A549 (cell line): ENCODE results near the gene TTLL11. TPM values are rescaled to one million over a fixed set of nuclear protein-coding genes. Genes with fewer than 3 reads are reported as not detected.

Experiments used
- ATAC-seq, 2 experiments: fragments of 200-7000 bp in 1 of 2; fragments of >200 bp in 1 of 2; cut with Nextera tagmentation in 1 of 2; cut with Tn5 transposase in 1 of 2; 3 replicates each; pipeline versions ENCODE4 v1.8.0 to v1.9.1; 2018 to 2020; ENCODE audit warnings: mild to moderate bottlenecking in 1 of 2, moderate library complexity in 1 of 2
- CTCF ChIA-PET: fragments of 300-600 bp; sonication (Branson Sonifier 250); formaldehyde crosslinking; extraction: SDS; loops from one replicate; lab custom pipeline; 2021; ENCODE audit warnings: antibody characterized with exemption, inconsistent platforms; lab: Yijun Ruan, JAX
- POLR2A ChIA-PET: fragments of 350-600 bp; formaldehyde crosslinking; extraction: SDS; loops from one replicate; lab custom pipeline; 2021; ENCODE audit warnings: antibody characterized with exemption, inconsistent platforms; lab: Yijun Ruan, JAX
- DNase-seq, 2 experiments: peaks; one replicate each; pipeline versions ENCODE4 v3.0.0 to v3.0.0-alpha.2; 2011 to 2016; ENCODE audit warnings: low read depth in 1 of 2, low spot score in 1 of 2
- FAIRE-seq: peaks from 2 replicates; lab custom pipeline; 2011; peaks lifted over from hg19 to GRCh38; lab: Jason Lieb, UNC
- H3K27ac ChIP-seq, 2 experiments: fragments of >200 bp; sonication (Bioruptor Twin); formaldehyde crosslinking; 3 replicates each; pipeline ENCODE4 v1.5.1; 2016 to 2017
- H3K4me1 ChIP-seq: fragments of >200 bp; sonication (Bioruptor Twin); formaldehyde crosslinking; 3 replicates; pipeline ENCODE4 v1.6.1; 2016
- H3K4me2 ChIP-seq: fragments of >200 bp; sonication (Bioruptor Twin); formaldehyde crosslinking; 3 replicates; pipeline ENCODE4 v1.6.1; 2016
- H3K4me3 ChIP-seq: fragments of >200 bp; sonication (Bioruptor Twin); formaldehyde crosslinking; 3 replicates; pipeline ENCODE4 v1.5.1; 2016
- H3K9me3 ChIP-seq: fragments of >200 bp; sonication (Bioruptor Twin); formaldehyde crosslinking; 3 replicates; pipeline ENCODE4 v1.6.1; 2016
- BCL3 ChIP-seq: fragments of >200 bp; sonication (Bioruptor Twin); formaldehyde crosslinking; IDR thresholded peaks from 3 replicates; pipeline ENCODE4 v1.6.1; 2016
- BHLHE40 ChIP-seq: IDR thresholded peaks from 2 replicates; pipeline ENCODE4 v1.6.1; 2012; ENCODE audit warnings: low read depth, low read length, inconsistent platforms
- CTCF ChIP-seq: fragments of >200 bp; sonication (Bioruptor Twin); formaldehyde crosslinking; IDR thresholded peaks from 3 replicates; pipeline ENCODE4 v1.5.1; 2016
- E2F6 ChIP-seq: IDR thresholded peaks from 2 replicates; pipeline ENCODE4 v1.6.1; 2012; ENCODE audit warnings: low read depth, borderline replicate concordance
- EHF ChIP-seq: fragments of 250-450 bp; sonication (Bioruptor Pico); IDR thresholded peaks from 2 replicates; pipeline ENCODE4 v1.5.0; 2020; ENCODE audit warnings: mild to moderate bottlenecking
- EHMT2 ChIP-seq: fragments of 200-600 bp; sonication (generic); IDR thresholded peaks from 2 replicates; pipeline ENCODE4 v1.6.1; 2016; ENCODE audit warnings: antibody characterized with exemption, low read depth, mild to moderate bottlenecking, moderate library complexity
- ELK1 ChIP-seq: fragments of 150-350 bp; IDR thresholded peaks from 2 replicates; pipeline ENCODE4 v1.6.1; 2014; ENCODE audit warnings: low read depth, mild to moderate bottlenecking, low read length
- FOXS1 ChIP-seq: fragments of 250-450 bp; sonication (Bioruptor Pico); IDR thresholded peaks from 2 replicates; pipeline ENCODE4 v1.5.0; 2020; ENCODE audit warnings: mild to moderate bottlenecking, moderate library complexity
- HEYL ChIP-seq: fragments of 250-450 bp; sonication (Bioruptor Pico); IDR thresholded peaks from 2 replicates; pipeline ENCODE4 v1.8.0; 2021; ENCODE audit warnings: mild to moderate bottlenecking, moderate library complexity
- HOXB13 ChIP-seq: fragments of 250-450 bp; sonication (Bioruptor Pico); IDR thresholded peaks from 2 replicates; pipeline ENCODE4 v1.5.0; 2020; ENCODE audit warnings: low read depth, mild to moderate bottlenecking, moderate library complexity
- JUNB ChIP-seq: fragments of >200 bp; sonication (Bioruptor Twin); formaldehyde crosslinking; IDR thresholded peaks from 2 replicates; pipeline ENCODE4 v1.6.1; 2016
- MAFK ChIP-seq: fragments of 450-650 bp; IDR thresholded peaks from 2 replicates; pipeline ENCODE4 v1.6.1; 2014; ENCODE audit not compliant: partially characterized antibody
- MYC ChIP-seq: IDR thresholded peaks from 2 replicates; pipeline ENCODE4 v1.6.1; 2012; ENCODE audit warnings: mild to moderate bottlenecking, inconsistent platforms, low read length, improper control_type of control experiment, borderline replicate concordance
- NPAS2 ChIP-seq: fragments of 250-450 bp; sonication (Bioruptor Pico); IDR thresholded peaks from 2 replicates; pipeline ENCODE4 v1.8.0; 2022; ENCODE audit warnings: mild to moderate bottlenecking, moderate library complexity, borderline replicate concordance
- PBX3 ChIP-seq: IDR thresholded peaks from 2 replicates; pipeline ENCODE4 v1.6.1; 2012
- POLR2A ChIP-seq: IDR thresholded peaks from 2 replicates; pipeline ENCODE4 v1.6.1; 2012; ENCODE audit warnings: mild to moderate bottlenecking, low read length
- POLR2AphosphoS2 ChIP-seq: conservative IDR thresholded peaks from 2 replicates; pipeline ENCODE4 v1.6.1; 2012; ENCODE audit warnings: low read length, improper control_type of control experiment, inconsistent platforms
- RAD21 ChIP-seq, 2 experiments: fragments of >200 bp in 1 of 2; sonication (Bioruptor Twin) in 1 of 2; formaldehyde crosslinking in 1 of 2; IDR thresholded peaks in 1 of 2; conservative IDR thresholded peaks in 1 of 2; 2 replicates in 1 of 2; 3 replicates in 1 of 2; pipeline ENCODE4 v1.6.1; 2012 to 2018; ENCODE audit warnings: inconsistent platforms in 1 of 2
- RARB ChIP-seq: fragments of 250-450 bp; sonication (Bioruptor Pico); IDR thresholded peaks from 2 replicates; pipeline ENCODE4 v1.8.0; 2021; ENCODE audit warnings: mild to moderate bottlenecking, moderate library complexity
- USF2 ChIP-seq: fragments of 450-650 bp; IDR thresholded peaks from 2 replicates; pipeline ENCODE4 v1.6.1; 2014; ENCODE audit warnings: antibody characterized with exemption
- ZC3H11A ChIP-seq: fragments of 450-650 bp; IDR thresholded peaks from 2 replicates; pipeline ENCODE4 v1.6.1; 2014; ENCODE audit warnings: antibody characterized with exemption, mild to moderate bottlenecking
- ZFP36 ChIP-seq: fragments of 450-650 bp; IDR thresholded peaks from 2 replicates; pipeline ENCODE4 v1.6.1; 2014; ENCODE audit warnings: borderline replicate concordance; ENCODE audit not compliant: partially characterized antibody
- WGBS: methylation state at CpG from one replicate; pipeline ENCODE4 v1.1.6; 2017; ENCODE audit errors: missing lambda C conversion rate; 5-methylcytosine and 5-hydroxymethylcytosine counted together
- polyA plus RNA-seq, 4 experiments: library from polyadenylated mRNA; depleted of rRNA in 3 of 4; stranded (reverse); fragments of >200 nt; fragmentation: RNase III in 1 of 4; extraction: RNeasy Plus Mini Kit Qiagen cat#74134 plus additional on column Dnase treatment in 1 of 4; gene quantifications; 2 replicates in 3 of 4; 3 replicates in 1 of 4; pipeline ENCODE4 v1.2.3, GENCODE V29; 2011 to 2017

Gene TTLL11
- polyA plus RNA-seq, 2 of the 4 experiments (the other 2 are of a cell fraction): 1.8 to 2.6 TPM

- DNase-seq (no peak), FAIRE-seq (no peak), ATAC-seq (no peak)
- H3K4me1 ChIP-seq: no peaks in the 10 kb centered on the region
- ChIA-PET POLR2A (interaction anchor here (0.8 kb wide), 1 partner anchor 131 kb away, joined by 3 read pairs; the partner anchor contains the start of genes MRRF and RBM18), CTCF (interaction anchor here (0.6 to 6.2 kb wide), 7 partner anchors 10 to 677 kb away, joined by 3 to 86 read pairs (median 5); no protein-coding TSS in a partner anchor)
- TF ChIP-seq MAFK: no peak
- no peak for TF ChIP-seq ELK1
- no peak for TF ChIP-seq BCL3
- no peak for TF ChIP-seq HEYL (CRISPR knock-in tag)
- TF ChIP-seq ZC3H11A: no peak
- TF ChIP-seq E2F6: no peak
- 78% methylated on average over 12 of the region's 12 CpGs for WGBS
- H3K4me3 ChIP-seq: no peak overlapping the region
- no peak overlapping the region for H3K4me2 ChIP-seq
- no peak overlapping the region for H3K27ac ChIP-seq
- H3K9me3 ChIP-seq: no peaks in the 10 kb centered on the region
These were observed 40.3 kb upstream of the TTLL11 start for GRCh38 chr9:122133263-122133983.

GRCh38 chr9:122132539-122132938 is 39.4 kb upstream of the TTLL11 start:
- ATAC-seq (no peak), FAIRE-seq (no peak), DNase-seq (no peak)
- ChIA-PET CTCF (interaction anchor here (0.6 to 6.2 kb wide), 6 partner anchors 9 to 678 kb away, joined by 3 to 86 read pairs (median 5); no protein-coding TSS in a partner anchor), POLR2A (no interaction called here)
- 73% methylated on average over 4 of the region's 4 CpGs for WGBS
- Histone ChIP-seq H3K4me3 (no peak overlapping the region), H3K9me3 (no peaks in the 10 kb centered on the region), H3K4me1 (no peaks in the 10 kb centered on the region), H3K27ac (no peak overlapping the region), H3K4me2 (no peak overlapping the region)
- no peak for TF ChIP-seq BHLHE40
- no peak for TF ChIP-seq EHMT2
- TF ChIP-seq ZFP36: no peak
- TF ChIP-seq POLR2AphosphoS2: no peak
- no peak for TF ChIP-seq JUNB
- TF ChIP-seq ZC3H11A: no peak
- TF ChIP-seq HEYL (CRISPR knock-in tag): no peak
- TF ChIP-seq MAFK: no peak
- TF ChIP-seq RARB (CRISPR knock-in tag): no peak
- TF ChIP-seq EHF (CRISPR knock-in tag): no peak
- TF ChIP-seq POLR2A: no peak
- TF ChIP-seq USF2: no peak
- TF ChIP-seq HOXB13 (CRISPR knock-in tag): no peak
- no peak for TF ChIP-seq PBX3
- TF ChIP-seq FOXS1 (CRISPR knock-in tag): no peak
- TF ChIP-seq CTCF: no peak
- TF ChIP-seq MYC: no peak
- TF ChIP-seq NPAS2: no peak
- no peak for TF ChIP-seq RAD21 (conservative IDR thresholded peaks at IDR 0.05 in 1 of 2, IDR thresholded peaks at IDR 0.05 in 1 of 2)
